Thyroid gland (tissue), 4 donors: ENCODE data around the gene KRT85.

Experiments used
- CTCF ChIP-seq, 6 experiments: fragments of 200-600 bp in 3 of 6; fragments of 450-650 bp in 3 of 6; sonication (generic) in 3 of 6; IDR thresholded peaks; one replicate each; pipeline ENCODE4 v1.5.1; 2016 to 2019; ENCODE audit warnings: antibody characterized with exemption in 6 of 6, mild to moderate bottlenecking in 2 of 6, inconsistent platforms in 1 of 6, moderate library complexity in 1 of 6
- POLR2A ChIP-seq, 2 donors: fragments of 450-650 bp; IDR thresholded peaks; one replicate each; pipeline ENCODE4 v1.6.1; 2017; ENCODE audit warnings: antibody characterized with exemption in 2 of 2, mild to moderate bottlenecking in 2 of 2, moderate library complexity in 1 of 2

- TF ChIP-seq CTCF (IDR thresholded peaks at IDR 0.05) (no peak), POLR2A (IDR thresholded peaks at IDR 0.05) (no peak)
These were observed 19.4 kb downstream of the KRT85 start for GRCh38 chr12:52347551-52348510.
